GM18508 (cell line): ENCODE results near the gene ATRN.
"Not testable (repeated sequence)": the region's sequence is repeated elsewhere in the genome, so short reads cannot be mapped to it uniquely, and the experiment has no call there.

Experiments used
- ATAC-seq: cut with Tn5 transposase; IDR thresholded peaks from one replicate; pipeline ENCODE4 v1.9.1; 2021; ENCODE audit warnings: moderate number of reproducible peaks; ENCODE audit not compliant: insufficient read depth, unreplicated experiment

Gene ATRN

GRCh38 chr20:3470627-3471396, at the start of gene ATRN:
ATRN (plus strand) TSS chr20:3471018; CDS start chr20:3471108, 90 bp downstream.
- ATAC-seq = no peak

- ATAC-seq = no peak
Measured at GRCh38 chr20:3421985-3422384, 48.8 kb upstream of the ATRN start.

- ATAC-seq = no peak
Measured at GRCh38 chr20:3423126-3423525, 47.7 kb upstream of the ATRN start.

- ATAC-seq = not testable (repeated sequence)
Measured at GRCh38 chr20:3426766-3427165, 44.1 kb upstream of the ATRN start.

- peak; percentile 50 for ATAC-seq
Measured at GRCh38 chr20:3430376-3431069, 40.3 kb upstream of the ATRN start.

- no peak for ATAC-seq
Measured at GRCh38 chr20:3431109-3431508, 39.7 kb upstream of the ATRN start.

GRCh38 chr20:3432844-3433243, 38.0 kb upstream of the ATRN start:
- no peak for ATAC-seq

GRCh38 chr20:3433744-3434143, 37.1 kb upstream of the ATRN start:
- no peak for ATAC-seq

- ATAC-seq = no peak
Measured at GRCh38 chr20:3434232-3434631, 36.6 kb upstream of the ATRN start.

GRCh38 chr20:3436864-3437574, 33.8 kb upstream of the ATRN start:
- ATAC-seq = no peak

GRCh38 chr20:3446779-3447178, 24.0 kb upstream of the ATRN start:
- no peak for ATAC-seq

GRCh38 chr20:3447321-3447720, 23.5 kb upstream of the ATRN start:
- no peak for ATAC-seq

- ATAC-seq = no peak
Measured at GRCh38 chr20:3449319-3449718, 21.5 kb upstream of the ATRN start.

GRCh38 chr20:3452136-3452535, 18.7 kb upstream of the ATRN start:
- ATAC-seq = no peak

- no peak for ATAC-seq
Measured at GRCh38 chr20:3452690-3453089, 18.1 kb upstream of the ATRN start.

- ATAC-seq = no peak
Measured at GRCh38 chr20:3454831-3455230, 16.0 kb upstream of the ATRN start.

GRCh38 chr20:3456648-3457047, 14.2 kb upstream of the ATRN start:
- no peak for ATAC-seq

- no peak for ATAC-seq
Measured at GRCh38 chr20:3459881-3460307, 10.9 kb upstream of the ATRN start.

GRCh38 chr20:3461211-3461771, 9.5 kb upstream of the ATRN start:
- ATAC-seq = no peak

- ATAC-seq = no peak
Measured at GRCh38 chr20:3461911-3462677, 8.7 kb upstream of the ATRN start.
